NCI-H345 treated with DMSO at 0.1 percent for 48 hours (cell line): ENCODE measurements around the gene APOL3.
"Not testable (repeated sequence)": the region's sequence is repeated elsewhere in the genome, so short reads cannot be mapped to it uniquely, and the experiment has no call there.

Experiments used
- DNase-seq: peaks from one replicate; lab custom pipeline; 2025; ENCODE audit not compliant: unreplicated experiment; lab: John Stamatoyannopoulos, UW

APOL3 gene, protein sequence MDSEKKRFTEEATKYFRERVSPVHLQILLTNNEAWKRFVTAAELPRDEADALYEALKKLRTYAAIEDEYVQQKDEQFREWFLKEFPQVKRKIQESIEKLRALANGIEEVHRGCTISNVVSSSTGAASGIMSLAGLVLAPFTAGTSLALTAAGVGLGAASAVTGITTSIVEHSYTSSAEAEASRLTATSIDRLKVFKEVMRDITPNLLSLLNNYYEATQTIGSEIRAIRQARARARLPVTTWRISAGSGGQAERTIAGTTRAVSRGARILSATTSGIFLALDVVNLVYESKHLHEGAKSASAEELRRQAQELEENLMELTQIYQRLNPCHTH

DNA sequence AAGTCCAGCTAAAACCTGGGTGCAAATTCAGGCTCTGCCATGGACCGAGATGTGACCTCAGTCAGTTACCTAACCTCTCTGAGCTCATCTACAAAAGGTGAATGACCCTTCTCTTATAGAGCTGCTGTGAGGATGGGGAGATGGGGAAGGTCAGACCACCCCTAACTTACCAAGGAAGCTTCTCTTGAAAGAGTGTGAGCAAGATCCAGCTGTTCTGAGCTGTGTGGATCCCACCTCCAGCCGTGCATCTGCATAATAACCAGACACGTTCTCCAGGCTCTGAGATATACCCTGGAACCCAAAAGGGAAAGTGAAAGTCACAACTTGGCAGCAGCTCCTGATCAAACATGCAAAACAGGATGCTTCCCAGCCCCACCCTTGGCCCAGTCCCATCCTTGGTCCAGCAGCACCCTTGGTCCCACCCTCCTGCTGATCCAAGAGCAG, at the start of gene APOL3:
APOL3 (minus strand) TSS at position 257 of the 444 bp plus-strand sequence. CDS start 11,700 bp downstream, outside the sequence.
- no peak for DNase-seq

DNA sequence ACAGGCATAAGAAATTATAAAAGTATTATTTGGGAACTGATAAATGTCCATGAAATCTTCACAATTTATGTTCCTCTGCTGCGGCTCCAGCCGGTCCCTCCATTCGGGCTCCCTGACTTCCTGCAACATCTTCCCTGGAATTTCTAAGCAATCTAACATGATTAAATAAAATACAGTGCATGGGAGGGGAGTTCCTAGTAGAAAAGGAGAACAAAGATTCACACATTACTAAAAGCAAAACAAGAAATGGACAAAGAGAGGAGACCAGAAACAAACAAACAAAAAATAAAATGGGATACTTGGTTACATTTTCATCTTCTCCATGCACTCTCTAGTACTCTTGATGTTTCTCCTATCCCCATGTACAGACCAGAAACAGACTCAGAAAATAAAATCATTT, 49.7 kb upstream of the APOL3 start:
- no peak for DNase-seq

DNA sequence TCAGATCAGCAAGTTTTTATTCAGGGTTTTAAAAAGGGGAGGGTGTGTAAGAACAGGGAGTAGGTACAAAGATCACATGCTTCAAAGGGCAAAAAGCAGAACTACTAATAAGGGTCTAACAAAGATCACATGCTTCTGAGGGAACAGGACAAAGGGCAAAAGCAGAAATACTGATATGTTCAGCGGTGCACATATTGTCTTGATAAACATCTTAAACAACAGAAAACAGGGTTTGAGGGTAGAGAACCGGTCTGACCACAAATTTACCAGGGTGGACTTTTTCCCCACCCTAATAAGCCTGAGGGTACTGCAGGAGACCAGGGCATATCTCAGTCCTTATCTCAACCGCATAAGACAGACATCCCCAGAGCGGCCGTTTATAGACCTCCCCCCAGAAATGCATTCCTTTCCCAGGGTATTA, 48.9 kb upstream of the APOL3 start:
- DNase-seq = not testable (repeated sequence)

DNA sequence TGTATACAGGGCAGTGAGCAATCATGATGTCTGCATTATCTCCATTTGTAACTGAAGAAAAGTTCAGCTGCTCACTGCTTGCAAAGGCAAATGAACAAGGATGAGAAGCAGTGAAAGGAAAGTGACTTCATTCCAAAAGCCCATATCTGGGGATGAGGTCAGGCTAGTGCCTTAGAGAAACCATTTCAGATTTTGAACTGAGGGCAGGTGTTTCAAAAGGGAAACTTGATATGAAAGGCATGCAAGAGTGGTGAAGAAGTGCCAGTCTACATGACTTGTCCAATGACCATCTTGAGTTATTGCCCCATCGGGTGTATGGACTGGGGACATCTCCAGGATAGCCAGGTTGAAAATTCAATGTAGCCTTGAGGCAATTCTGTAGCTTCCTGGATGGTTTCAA, 48.4 kb upstream of the APOL3 start:
- no peak for DNase-seq

DNA sequence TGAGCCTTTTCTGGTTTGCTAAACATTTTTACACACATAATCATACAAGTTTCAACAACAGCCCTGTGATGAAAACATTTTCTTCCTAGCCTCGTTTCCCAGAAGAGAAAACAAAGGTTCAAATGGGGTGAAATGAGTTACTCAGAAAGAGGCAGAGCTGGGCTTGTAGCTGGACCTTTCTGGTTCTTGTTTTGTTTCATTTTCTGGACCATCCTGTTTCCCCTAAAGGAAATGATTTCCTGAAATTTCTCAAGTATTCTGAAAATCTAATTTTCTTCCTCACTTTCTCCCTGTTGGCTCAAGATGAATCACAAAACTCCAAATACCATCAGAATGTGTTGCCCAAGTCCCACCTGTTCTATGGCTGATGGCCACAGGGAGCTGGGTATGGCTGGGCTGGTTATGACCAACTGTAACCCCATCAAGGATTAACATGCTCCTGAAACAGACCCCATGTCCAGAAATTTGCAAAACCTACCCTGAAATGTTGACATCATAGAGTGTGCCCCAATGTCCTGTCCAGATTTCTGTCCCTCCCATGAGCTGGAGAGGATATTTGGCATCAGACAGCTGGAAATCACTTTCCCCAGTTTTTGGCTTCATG, 47.7 kb upstream of the APOL3 start:
- no peak for DNase-seq

DNA sequence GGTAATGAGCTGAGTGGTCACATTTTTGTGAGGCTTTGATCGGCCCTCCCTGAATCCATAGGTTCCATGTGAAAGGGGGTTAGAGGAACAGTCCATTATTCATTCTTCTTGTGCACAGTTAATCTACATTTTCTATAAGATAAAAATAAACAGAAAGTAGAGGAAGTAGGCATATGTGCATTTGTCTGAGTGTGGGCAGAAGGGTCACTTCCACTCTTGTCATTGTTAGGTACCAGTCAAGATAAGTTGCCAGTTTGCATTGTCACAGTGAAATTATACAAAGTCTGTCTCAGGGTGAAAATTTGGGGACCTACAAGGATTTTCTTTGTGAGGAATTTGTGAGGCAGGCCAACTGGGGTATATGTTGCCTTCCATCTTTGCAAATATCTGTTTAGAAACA, 45.7 kb upstream of the APOL3 start:
- no peak for DNase-seq

DNA sequence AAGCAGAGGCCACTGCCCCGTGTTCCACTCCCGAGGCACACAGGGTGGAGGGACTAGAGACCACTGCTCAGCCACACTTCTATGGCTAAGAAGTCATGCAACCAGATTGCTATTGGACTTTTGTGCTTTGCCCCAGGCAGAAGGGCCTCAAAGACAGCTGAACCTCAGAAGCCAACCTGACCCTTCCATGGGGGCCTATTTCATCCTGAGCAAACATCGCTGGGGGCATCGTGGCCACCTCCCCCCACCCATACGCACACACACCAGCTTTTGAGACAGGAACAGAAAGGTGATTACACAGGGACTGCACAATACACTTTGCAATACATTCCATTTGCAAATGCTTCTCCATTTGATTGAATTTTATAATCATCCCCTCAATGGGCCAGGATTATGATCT, 45.0 kb upstream of the APOL3 start:
- DNase-seq = not testable (repeated sequence)

DNA sequence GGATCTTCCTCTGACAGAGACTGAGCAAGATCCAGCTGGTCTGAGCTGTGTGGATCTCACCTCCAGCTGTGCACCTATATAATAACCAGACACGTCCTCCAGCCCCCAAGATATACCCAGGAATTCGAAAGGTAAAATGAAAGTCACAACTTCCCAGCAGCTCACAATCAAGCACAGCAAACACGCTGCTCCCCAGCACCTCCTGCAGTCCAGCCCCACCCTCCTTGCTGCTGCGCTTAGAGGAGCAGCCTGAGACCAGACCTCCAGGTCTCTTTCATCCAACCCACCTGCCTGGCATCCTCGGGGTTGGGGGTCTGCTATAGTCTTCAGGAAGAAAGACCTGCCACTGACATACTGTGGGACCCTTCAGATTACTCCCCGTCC, 44.1 kb upstream of the APOL3 start:
- no peak for DNase-seq

DNA sequence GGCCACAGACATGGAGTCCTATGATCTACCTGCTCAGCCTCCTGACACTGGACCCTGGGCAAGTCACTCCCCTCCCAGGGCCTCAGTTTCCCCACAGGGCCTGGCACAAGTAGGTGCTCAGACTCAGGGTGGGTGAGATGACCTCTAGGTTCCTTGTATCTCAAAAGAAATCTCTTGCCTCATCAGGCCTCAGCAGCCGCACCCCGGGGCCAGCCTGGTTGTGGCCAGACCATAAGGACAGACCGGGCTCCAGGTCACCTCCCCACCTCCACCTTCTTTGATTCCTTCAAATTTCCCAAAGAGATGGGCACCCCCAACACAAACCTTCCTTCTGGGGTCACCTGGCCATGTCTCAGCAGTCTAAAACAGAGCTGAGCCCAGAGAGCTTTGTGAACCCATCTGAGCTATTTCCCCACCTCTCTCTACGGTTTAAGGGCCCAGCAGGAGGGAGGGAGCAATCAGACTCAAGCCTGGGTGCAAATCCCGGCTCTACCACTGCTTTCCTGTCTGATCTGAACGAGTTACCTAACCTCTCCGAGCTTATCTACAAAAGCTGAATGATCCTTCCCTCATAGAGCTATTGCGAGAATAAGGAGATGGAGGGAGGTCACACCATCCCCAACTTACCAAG, 43.6 kb upstream of the APOL3 start:
- no peak for DNase-seq

DNA sequence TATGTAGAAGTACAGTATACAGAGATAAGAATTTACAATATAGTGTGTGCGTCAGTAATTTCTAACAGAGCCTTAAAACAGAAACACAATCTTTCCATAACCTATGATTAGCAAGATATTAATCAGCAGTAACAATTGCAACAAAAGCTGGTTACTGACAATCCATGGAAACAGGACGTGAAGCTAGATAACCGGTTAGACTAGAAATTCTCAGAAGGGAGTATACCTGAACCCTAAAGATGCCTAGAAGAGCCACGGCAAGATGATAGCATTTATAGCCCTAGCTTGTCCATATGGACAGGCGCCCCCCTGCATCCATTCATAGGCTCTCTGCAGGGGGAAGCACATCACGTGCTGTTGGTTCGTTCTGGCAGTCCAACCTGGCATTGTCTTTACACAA, 42.9 kb upstream of the APOL3 start:
- not testable (repeated sequence) for DNase-seq

DNA sequence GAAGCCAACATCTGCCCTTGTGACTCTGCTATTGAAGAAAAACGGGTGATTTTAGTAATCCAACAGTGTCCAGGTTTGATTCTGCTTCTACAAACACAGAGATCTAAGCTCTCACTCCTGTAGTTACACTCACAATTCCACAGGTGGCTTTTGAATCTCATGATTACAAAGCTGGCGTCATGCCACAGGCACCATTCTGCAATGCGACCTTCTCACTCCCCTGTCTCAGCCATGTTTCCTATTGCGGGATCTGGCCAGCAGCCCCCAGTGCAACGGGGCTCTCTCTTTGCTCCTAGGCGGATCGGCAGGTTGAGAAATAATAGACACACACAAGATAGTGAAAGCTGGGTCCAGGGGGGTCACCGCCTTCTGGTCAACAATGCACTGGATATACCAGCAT, 42.4 kb upstream of the APOL3 start:
- not testable (repeated sequence) for DNase-seq

DNA sequence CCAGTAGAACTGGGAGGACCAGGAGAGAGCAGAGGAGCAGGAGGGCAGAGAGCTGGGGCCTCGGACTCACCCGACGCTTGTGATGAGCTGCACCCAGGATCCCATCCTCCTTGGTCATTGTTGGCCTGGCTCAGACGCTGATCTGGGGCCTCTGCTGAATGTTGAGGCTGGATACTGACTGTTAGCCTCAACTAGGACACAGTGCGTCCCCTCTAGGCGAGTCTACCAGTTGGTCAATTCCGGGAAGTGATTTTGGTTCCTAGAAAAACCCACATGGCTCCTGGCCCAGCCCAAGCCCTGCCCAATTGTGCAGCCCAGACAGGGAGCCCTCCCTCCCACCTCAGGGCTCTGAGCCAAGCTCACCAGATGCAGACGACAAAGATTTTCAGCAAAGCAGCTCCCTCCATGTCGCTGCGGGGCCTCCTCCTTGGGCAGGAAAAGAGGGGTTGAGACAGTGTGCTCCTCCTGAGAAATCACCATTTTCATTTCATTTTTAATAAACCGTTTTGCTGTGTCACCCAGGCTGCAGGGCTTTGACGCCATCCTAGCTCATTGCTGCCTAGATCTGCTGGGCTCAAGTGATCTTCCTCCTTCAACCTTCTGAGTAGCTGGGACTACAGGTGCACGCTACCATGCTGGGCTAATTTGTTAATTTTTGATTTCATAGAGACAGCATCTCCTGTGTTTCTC, 41.2 kb upstream of the APOL3 start, which contains the start of gene APOL4:
APOL4 (minus strand) TSS at position 180 of the 690 bp plus-strand sequence; CDS start at position 105, 75 bp downstream.
- DNase-seq = no peak

DNA sequence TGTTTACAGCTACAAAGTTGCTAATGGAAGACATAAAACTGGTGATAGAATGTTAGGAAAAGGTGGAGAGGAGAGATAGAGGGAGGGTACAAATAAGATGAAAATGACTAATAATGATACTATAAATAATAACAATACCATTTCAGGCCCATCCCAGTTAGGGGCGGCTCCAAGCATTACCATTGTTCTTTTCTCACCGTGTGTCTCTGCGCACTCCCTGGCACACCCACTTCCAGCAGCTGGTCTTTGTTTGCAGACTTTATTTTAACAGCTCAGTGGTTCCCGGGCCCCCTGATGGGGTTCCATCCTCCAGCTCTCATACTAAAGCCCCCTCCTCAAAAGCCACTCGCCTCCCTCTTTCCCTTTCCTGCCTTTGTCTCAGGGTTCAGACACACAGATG, 40.5 kb upstream of the APOL3 start:
- DNase-seq = not testable (repeated sequence)

DNA sequence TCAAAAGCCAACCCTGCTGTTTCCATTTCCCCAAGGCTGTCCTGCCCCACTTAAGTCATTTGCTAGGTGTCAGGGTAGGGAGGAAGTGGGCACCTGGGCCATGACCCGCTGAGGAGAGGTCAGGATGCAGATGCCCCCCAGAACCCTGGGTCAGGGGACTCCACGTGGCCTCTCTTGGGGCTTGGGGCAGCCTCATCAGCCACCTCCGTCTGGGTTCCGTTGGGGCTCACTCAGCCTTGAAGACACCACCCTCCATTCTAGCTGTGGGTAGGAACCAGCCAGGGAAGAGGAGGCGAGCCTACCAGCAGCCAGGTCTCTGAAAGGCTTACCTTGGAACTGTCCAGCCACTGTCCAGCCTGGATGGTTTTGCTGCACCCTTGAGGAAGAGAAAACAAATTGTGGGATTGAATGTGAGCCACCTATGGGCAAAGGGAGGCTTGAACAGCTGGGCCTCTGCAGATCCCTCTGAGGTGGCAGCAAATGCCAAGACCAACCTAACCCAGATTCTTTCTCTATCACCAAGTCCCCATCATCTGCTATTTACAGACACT, 38.5 kb upstream of the APOL3 start:
- no peak for DNase-seq

DNA sequence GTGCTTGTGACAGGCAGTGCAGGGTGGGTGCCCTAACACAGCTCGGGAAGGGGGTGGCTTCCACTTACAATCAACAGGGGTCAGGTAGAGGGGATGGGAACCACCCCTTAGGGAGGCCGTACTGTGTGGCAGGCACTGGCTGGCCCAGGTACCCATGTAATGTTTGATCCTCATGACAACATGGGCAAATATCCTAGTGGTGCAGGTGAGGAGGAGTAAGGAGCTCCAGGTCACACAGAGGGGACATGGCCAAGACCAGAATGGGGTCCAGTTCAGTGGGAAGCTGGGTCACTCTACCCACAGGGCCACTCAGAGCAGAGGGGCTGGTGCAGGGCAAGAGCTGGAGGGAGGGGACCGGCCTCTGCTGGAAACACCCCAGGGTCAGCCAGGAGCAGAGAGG, 38.0 kb upstream of the APOL3 start:
- DNase-seq = no peak

DNA sequence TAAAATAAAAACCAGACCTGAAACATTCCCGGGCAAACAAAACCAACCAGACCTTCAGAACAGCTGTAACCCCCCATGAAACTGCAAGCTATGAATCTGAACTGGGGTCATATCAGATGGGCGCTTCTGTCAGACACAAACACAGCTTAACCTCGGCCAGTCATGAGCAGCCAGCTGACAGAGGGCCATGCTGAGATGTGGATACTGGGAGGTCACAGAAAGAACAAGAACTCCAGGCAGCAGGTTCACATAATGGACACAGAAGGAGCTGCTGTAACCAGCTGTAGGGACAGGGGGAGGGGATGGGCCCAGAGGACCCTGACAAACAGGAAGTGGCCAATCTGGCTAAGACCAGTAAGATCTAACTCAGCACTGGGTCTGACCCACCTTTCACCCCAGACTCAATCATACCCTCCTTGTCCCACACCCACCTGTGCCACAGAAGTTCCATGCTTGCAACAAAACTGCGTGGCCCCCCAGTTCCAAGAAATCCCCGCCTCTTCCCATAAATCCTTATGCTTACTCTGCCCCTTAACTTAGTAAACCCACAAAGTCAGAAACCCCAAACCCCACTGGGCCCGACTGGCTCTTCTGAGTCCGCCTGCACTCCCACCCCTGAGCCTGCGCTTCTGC, 37.1 kb upstream of the APOL3 start:
- DNase-seq = no peak

DNA sequence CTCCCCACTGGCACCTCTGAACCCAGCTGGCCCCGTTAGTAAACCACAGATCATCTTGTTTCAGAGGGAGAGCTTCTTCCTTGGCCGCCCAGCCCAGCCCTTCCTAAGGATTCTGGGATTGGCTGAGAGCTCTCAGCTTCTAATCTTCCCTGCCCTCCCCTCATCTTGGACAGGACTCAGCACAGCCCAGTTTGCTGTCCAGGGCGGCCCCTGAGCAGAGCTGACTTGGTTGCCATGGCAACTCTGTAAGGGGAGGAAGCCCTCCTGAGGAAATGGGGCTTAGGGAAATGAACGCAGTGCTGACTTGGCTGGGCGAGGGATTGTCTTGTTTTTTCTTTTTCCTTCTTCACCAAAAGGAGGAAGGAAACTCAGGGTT, 36.5 kb upstream of the APOL3 start:
- no peak for DNase-seq

DNA sequence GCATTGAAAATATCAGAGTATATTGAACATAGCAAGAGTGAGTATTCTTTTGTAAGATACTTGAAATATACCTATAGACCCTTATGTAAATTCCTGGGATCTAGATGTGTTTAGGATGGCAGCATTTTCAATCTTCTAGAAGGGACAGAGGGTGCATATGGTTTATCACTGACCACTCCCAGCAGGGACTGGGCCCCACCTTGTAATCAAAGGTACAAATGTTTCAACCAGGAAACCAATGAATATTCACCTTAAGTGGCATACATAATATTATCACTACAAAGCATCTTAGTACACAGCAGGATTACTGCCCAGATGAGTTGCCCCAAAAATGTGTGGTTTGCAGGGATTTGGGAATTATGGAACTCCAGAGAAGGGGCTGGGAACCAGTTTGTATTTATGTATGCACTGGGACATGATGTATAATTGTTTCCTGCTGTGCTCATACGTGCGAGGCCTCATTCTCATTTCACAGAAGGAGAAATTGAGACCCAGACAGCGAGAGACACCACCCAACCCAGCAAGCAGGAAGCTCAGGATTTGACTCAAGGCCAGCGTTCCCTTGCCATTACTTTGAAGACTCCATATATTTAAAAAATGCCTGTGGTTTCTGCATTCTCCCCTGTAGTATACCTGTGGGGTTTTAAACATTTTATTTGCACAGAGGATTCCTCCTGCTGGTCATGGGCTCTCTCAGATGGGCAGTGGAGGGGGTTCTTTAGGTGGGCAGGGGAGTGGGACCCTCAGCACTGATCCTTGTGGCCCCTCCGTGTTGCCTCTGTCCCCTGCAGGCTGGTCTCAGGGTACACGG, 35.9 kb upstream of the APOL3 start:
- no peak for DNase-seq

DNA sequence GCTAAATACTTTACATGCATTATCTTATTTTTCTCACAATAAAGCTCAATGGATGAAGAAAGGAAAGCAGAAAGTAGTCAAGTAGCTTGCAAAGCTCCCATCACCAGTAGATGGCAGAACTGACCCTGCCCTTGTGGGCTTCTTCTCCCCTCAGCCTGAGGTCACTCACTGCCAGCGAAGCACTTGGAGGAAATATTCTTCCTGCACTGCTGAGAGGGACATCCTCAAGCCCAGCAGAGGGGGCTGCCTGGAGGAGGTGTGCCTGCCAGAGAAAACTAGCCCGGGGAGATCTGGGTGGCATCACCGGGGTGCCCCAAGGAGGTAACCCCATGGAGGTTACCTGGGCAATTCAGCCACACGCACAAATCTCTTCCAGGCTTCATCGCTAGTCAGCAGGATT, 34.4 kb upstream of the APOL3 start:
- no peak for DNase-seq

DNA sequence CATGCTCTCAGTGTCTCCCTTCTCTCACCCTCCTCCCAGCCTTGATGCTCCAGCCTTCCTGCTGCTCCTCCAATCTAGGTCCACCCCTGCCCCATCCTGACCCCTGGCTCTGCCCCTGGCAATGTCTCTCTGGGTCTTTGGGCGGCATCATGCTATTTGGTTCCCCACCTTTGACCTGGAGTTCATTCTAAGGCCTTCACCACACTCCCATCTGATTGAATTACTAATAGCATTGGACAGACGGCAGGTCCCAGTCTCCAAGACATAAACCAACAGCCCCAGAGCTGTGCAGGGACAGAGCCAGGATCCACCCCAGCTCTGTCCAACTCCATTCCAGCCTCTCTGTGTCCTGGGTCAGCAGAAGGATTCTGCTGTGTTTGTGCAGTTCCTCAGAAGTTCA, 33.8 kb upstream of the APOL3 start:
- no peak for DNase-seq
